GM23338 (cell line): ENCODE measurements around the gene RASGRF2. TPM values are rescaled to one million over a fixed set of nuclear protein-coding genes. Genes with fewer than 3 reads are reported as not detected.

Experiments used
- ATAC-seq: fragments of 200-7000 bp; cut with Tn5 transposase; 3 replicates; pipeline ENCODE4 v1.9.1; 2020
- DNase-seq: peaks from one replicate; pipeline ENCODE4 v3.0.0-alpha.2; 2015; ENCODE audit warnings: low spot score
- H2AFZ ChIP-seq: fragments of 200-600 bp; sonication (generic); 2 replicates; pipeline ENCODE4 v1.8.0; 2016; ENCODE audit warnings: antibody characterized with exemption, mild to moderate bottlenecking, moderate library complexity
- H3F3A ChIP-seq: fragments of 200-600 bp; sonication (generic); replicated peaks from 2 replicates; pipeline ENCODE4 v1.8.0; 2017; ENCODE audit warnings: antibody characterized with exemption, mixed run types, low read depth
- H3K27ac ChIP-seq: fragments of 200-600 bp; sonication (generic); 2 replicates; pipeline ENCODE4 v1.6.1; 2016; ENCODE audit warnings: low read depth
- H3K27me3 ChIP-seq: fragments of 200-600 bp; sonication (generic); 2 replicates; pipeline ENCODE4 v1.8.0; 2016; ENCODE audit warnings: mild to moderate bottlenecking, mixed run types, moderate library complexity; ENCODE audit not compliant: insufficient read depth
- H3K36me3 ChIP-seq: fragments of 200-600 bp; sonication (generic); 2 replicates; pipeline ENCODE4 v1.8.0; 2016; ENCODE audit warnings: mild to moderate bottlenecking; ENCODE audit not compliant: insufficient read depth
- H3K4me1 ChIP-seq: fragments of 200-600 bp; sonication (generic); 2 replicates; pipeline ENCODE4 v1.8.0; 2016; ENCODE audit warnings: mild to moderate bottlenecking, moderate library complexity; ENCODE audit not compliant: insufficient read depth
- H3K4me2 ChIP-seq: fragments of 200-600 bp; sonication (generic); 2 replicates; pipeline ENCODE4 v1.7.1; 2017; ENCODE audit warnings: mixed run types
- H3K4me3 ChIP-seq: fragments of 200-600 bp; sonication (generic); 2 replicates; pipeline ENCODE4 v1.6.1; 2016; ENCODE audit warnings: mixed run types
- H3K79me2 ChIP-seq: fragments of 200-600 bp; sonication (generic); replicated peaks from 2 replicates; pipeline ENCODE4 v1.8.0; 2017; ENCODE audit warnings: mild to moderate bottlenecking; ENCODE audit not compliant: insufficient read depth
- H3K9me2 ChIP-seq: fragments of 200-600 bp; sonication (generic); 2 replicates; pipeline ENCODE4 v1.8.0; 2017; ENCODE audit not compliant: insufficient read depth
- H4K20me1 ChIP-seq: fragments of 200-600 bp; sonication (generic); replicated peaks from 2 replicates; pipeline ENCODE4 v1.8.0; 2017; ENCODE audit warnings: mild to moderate bottlenecking; ENCODE audit not compliant: insufficient read depth
- H3K27ac Mint-ChIP-seq: 2 replicates; pipeline ENCODE4 v1.8.0; 2020; ENCODE audit warnings: inconsistent platforms, mild to moderate bottlenecking, moderate library complexity, mixed read lengths
- H3K27me3 Mint-ChIP-seq: 3 replicates; pipeline ENCODE4 v1.8.0; 2022; ENCODE audit warnings: low read depth, mild to moderate bottlenecking, moderate library complexity, mixed read lengths, inconsistent platforms; ENCODE audit not compliant: insufficient read depth, poor library complexity
- H3K36me3 Mint-ChIP-seq: 3 replicates; pipeline ENCODE4 v1.8.0; 2021; ENCODE audit warnings: low read depth, mild to moderate bottlenecking, inconsistent platforms, moderate library complexity, mixed read lengths
- H3K4me1 Mint-ChIP-seq: 3 replicates; pipeline ENCODE4 v1.8.0; 2020; ENCODE audit warnings: mild to moderate bottlenecking, inconsistent platforms, mixed read lengths
- H3K4me3 Mint-ChIP-seq: 3 replicates; pipeline ENCODE4 v1.8.0; 2021; ENCODE audit warnings: moderate library complexity, mild to moderate bottlenecking, inconsistent platforms, mixed read lengths
- H3K9me3 Mint-ChIP-seq: 3 replicates; pipeline ENCODE4 v1.8.0; 2020; ENCODE audit warnings: moderate library complexity, mild to moderate bottlenecking, inconsistent platforms, mixed read lengths
- CREB1 ChIP-seq: fragments of 250-450 bp; sonication (Bioruptor Pico); IDR thresholded peaks from 2 replicates; pipeline ENCODE4 v1.5.0; 2020; ENCODE audit warnings: low read depth, mild to moderate bottlenecking, moderate library complexity
- CTCF ChIP-seq, 2 experiments: fragments of 200-600 bp in 1 of 2; sonication (generic) in 1 of 2; conservative IDR thresholded peaks; 2 replicates each; pipeline versions ENCODE4 v1.5.1 to v1.6.1; 2016 to 2017; ENCODE audit warnings: antibody characterized with exemption in 2 of 2, low read depth in 2 of 2, mild to moderate bottlenecking in 2 of 2, moderate library complexity in 1 of 2
- ETS1 ChIP-seq: IDR thresholded peaks from 2 replicates; pipeline ENCODE4 v1.6.1; 2016; ENCODE audit warnings: antibody characterized with exemption
- EZH2 ChIP-seq: fragments of 200-600 bp; sonication (generic); IDR thresholded peaks from one replicate; pipeline ENCODE4 v1.8.0; 2017; ENCODE audit warnings: antibody characterized with exemption, mild to moderate bottlenecking, low read depth; ENCODE audit not compliant: unreplicated experiment
- EZH2phosphoT487 ChIP-seq: fragments of 200-600 bp; sonication (generic); IDR thresholded peaks from one replicate; pipeline ENCODE4 v1.8.1; 2018; ENCODE audit warnings: antibody characterized with exemption; ENCODE audit not compliant: unreplicated experiment
- JUNB ChIP-seq: IDR thresholded peaks from one replicate; pipeline ENCODE4 v1.6.1; 2016; ENCODE audit warnings: antibody characterized with exemption; ENCODE audit not compliant: unreplicated experiment
- NANOG ChIP-seq: IDR thresholded peaks from 2 replicates; pipeline ENCODE4 v1.6.1; 2016; ENCODE audit warnings: antibody characterized with exemption, borderline replicate concordance
- POLR2AphosphoS5 ChIP-seq: IDR thresholded peaks from 2 replicates; pipeline ENCODE4 v1.6.1; 2016; ENCODE audit warnings: antibody characterized with exemption, low read depth
- REST ChIP-seq: IDR thresholded peaks from one replicate; pipeline ENCODE4 v1.6.1; 2018; ENCODE audit warnings: antibody characterized with exemption; ENCODE audit not compliant: unreplicated experiment
- STAT1 ChIP-seq: IDR thresholded peaks from one replicate; pipeline ENCODE4 v1.6.1; 2016; ENCODE audit warnings: antibody characterized with exemption; ENCODE audit not compliant: unreplicated experiment
- ZNF114 ChIP-seq: fragments of 250-450 bp; sonication (Bioruptor Pico); IDR thresholded peaks from 2 replicates; pipeline ENCODE4 v1.5.0; 2020; ENCODE audit warnings: mild to moderate bottlenecking, moderate library complexity
- ZNF331 ChIP-seq: fragments of 250-450 bp; sonication (Bioruptor Pico); IDR thresholded peaks from 2 replicates; pipeline ENCODE4 v1.5.0; 2020; ENCODE audit warnings: low read depth, mild to moderate bottlenecking, moderate library complexity
- ZNF462 ChIP-seq: fragments of 250-450 bp; sonication (Bioruptor Pico); IDR thresholded peaks from 2 replicates; pipeline ENCODE4 v1.5.0; 2020; ENCODE audit warnings: mild to moderate bottlenecking, moderate library complexity
- polyA plus RNA-seq: library from polyadenylated mRNA; unstranded; fragments of >200 nt; fragmentation: Nextera tagmentation; extraction: Ambion mirVana; gene quantifications from 2 replicates; pipeline ENCODE4 v1.2.1, GENCODE V29; 2016
- total RNA-seq: library from RNA; depleted of rRNA; stranded (reverse); fragments of >200 nt; shearing (Covaris generic); gene quantifications from 2 replicates; pipeline ENCODE4 v1.2.3, GENCODE V29; 2014

RASGRF2 gene
- total and polyA plus RNA-seq, 2 experiments from 2014 or later = 5.0 to 19.2 TPM

GRCh38 chr5:81046041-81046440 lies 85.9 kb downstream of the RASGRF2 start (continued):
- no peak for TF ChIP-seq EZH2phosphoT487

- H3F3A ChIP-seq = no peaks in the 10 kb centered on the region
- peaks cover 4% of the 10 kb centered on the region; the same call in 1 of the 2 replicates for H3K79me2 ChIP-seq
- TF ChIP-seq STAT1 = no peak
- no peak for TF ChIP-seq ZNF331 (CRISPR knock-in tag)
- TF ChIP-seq ZNF462 (CRISPR knock-in tag) = no peak
- TF ChIP-seq POLR2AphosphoS5 = no peak
- TF ChIP-seq ETS1 = no peak
- TF ChIP-seq EZH2phosphoT487 = no peak
- TF ChIP-seq EZH2 = no peak
- TF ChIP-seq ZNF114 = no peak
- TF ChIP-seq NANOG = no peak
- TF ChIP-seq JUNB = no peak
- TF ChIP-seq CTCF (conservative IDR thresholded peaks at IDR 0.05; ENCODE audit: low read depth in 2 of 2) = no peak
- no peak for TF ChIP-seq REST
- no peak for TF ChIP-seq CREB1 (CRISPR knock-in tag)
- no peak for DNase-seq
- no peaks in the 10 kb centered on the region for H3K27me3 ChIP-seq
- Mint-ChIP-seq H3K4me1 (peaks cover 2% of the 10 kb centered on the region; the same call in 1 of the 3 replicates), H3K27me3 (no peaks in the 10 kb centered on the region), H3K9me3 (peaks cover 2% of the 10 kb centered on the region; the same call in 1 of the 3 replicates), H3K27ac (no peak overlapping the region), H3K36me3 (no peaks in the 10 kb centered on the region), H3K4me3 (no peak overlapping the region)
- no peak overlapping the region for H3K4me3 ChIP-seq
- H3K27ac ChIP-seq = no peak overlapping the region
- no peaks in the 10 kb centered on the region for H3K4me1 ChIP-seq
- ATAC-seq = no peak
- no peaks in the 10 kb centered on the region for H3K9me2 ChIP-seq
- no peaks in the 10 kb centered on the region for H4K20me1 ChIP-seq
- no peak overlapping the region for H2AFZ ChIP-seq
- H3K36me3 ChIP-seq = no peaks in the 10 kb centered on the region
- H3K4me2 ChIP-seq = no peak overlapping the region
These were observed 92.2 kb downstream of the RASGRF2 start for GRCh38 chr5:81052325-81052724.
